GM18526 (cell line): ENCODE data around the gene CIAO2A.

Experiments used
- POLR2A ChIP-seq: IDR thresholded peaks from 3 replicates; pipeline ENCODE4 v1.6.1; 2011; ENCODE audit not compliant: insufficient read length; ENCODE audit errors: extremely low read depth

CIAO2A gene

GRCh38 chr15:64034519-64034918 is 59.1 kb downstream of the CIAO2A start:
- TF ChIP-seq POLR2A: no peak

- no peak for TF ChIP-seq POLR2A
Observed at GRCh38 chr15:64032329-64032728, 61.3 kb downstream of the CIAO2A start.

- no peak for TF ChIP-seq POLR2A
Observed at GRCh38 chr15:64030123-64030522, 63.5 kb downstream of the CIAO2A start.

GRCh38 chr15:64029633-64030032 is 64.0 kb downstream of the CIAO2A start:
- TF ChIP-seq POLR2A: no peak

- TF ChIP-seq POLR2A: no peak
Observed at GRCh38 chr15:64029110-64029509, 64.5 kb downstream of the CIAO2A start.

GRCh38 chr15:64026591-64026990 is 67.0 kb downstream of the CIAO2A start:
- TF ChIP-seq POLR2A: no peak

- no peak for TF ChIP-seq POLR2A
Observed at GRCh38 chr15:64024172-64025050, 69.2 kb downstream of the CIAO2A start.

GRCh38 chr15:64023220-64023619 is 70.4 kb downstream of the CIAO2A start:
- TF ChIP-seq POLR2A: no peak

- TF ChIP-seq POLR2A: no peak
Observed at GRCh38 chr15:64022571-64022970, 71.1 kb downstream of the CIAO2A start.
